T1000 (cell line): Measurements from ENCODE around the gene TCFL5.
"Not testable (repeated sequence)": the region's sequence is repeated elsewhere in the genome, so short reads cannot be mapped to it uniquely, and the experiment has no call there.

Source experiments
- DNase-seq: peaks from one replicate; lab custom pipeline; 2025; ENCODE audit warnings: mixed read lengths; lab: John Stamatoyannopoulos, UW

The TCFL5 gene

DNA sequence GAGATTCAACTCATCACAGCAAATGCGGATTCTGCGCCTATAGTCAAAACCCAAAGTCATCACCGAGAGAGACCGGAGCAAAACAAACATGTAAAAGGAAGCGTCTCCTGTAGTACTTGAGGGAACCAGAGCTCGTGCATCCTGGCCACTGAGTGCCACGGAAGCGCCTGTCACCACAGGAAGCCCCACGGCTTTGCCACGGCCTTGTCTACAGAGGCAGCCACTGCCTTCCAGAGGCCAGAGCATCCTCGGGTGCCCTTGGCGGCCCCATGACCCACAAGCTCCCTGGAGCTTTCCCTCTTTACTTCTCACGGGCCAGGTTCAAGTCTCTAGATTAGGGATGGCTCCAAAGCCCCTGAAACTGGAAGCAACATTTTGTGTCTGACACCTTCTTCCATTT, 7.5 kb downstream of the TCFL5 start:
- no peak for DNase-seq

DNA sequence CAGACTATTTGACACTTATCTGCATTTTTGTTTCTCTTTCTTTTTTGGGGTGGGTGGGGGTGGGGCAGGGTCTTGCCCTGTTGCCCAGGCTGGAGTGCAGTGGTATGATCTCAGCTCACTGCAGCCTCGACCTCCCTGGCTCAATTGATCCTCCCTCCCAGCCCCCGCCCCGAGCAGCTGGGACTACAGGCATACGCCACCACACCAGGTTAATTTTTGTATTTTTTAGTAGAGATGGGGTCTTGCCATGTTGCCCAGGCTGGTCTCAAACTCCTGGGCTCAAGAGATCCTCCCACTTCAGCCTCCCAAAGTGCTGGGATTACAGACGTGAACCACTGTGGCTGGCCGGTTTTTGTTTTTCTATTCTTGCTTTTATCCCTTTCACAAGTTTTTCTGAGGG, 8.3 kb downstream of the TCFL5 start:
- DNase-seq: not testable (repeated sequence)

DNA sequence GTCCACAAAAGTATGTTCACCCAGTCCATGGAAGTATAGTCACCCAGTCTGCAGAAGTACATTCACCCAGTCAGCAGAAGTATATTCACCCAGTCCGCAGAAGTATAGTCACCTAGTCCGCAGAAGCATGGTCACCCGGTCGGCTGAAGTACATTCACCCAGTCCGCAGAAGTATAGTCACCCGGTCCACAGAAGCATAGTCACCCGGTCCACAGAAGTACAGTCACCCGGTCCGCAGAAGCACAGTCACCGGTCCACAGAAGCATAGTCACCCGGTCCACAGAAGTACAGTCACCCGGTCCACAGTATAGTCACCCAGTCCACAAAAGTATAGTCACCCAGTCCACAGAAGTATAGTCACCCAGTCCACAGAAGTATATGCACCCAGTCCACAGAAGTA, 8.8 kb downstream of the TCFL5 start:
- no peak for DNase-seq

DNA sequence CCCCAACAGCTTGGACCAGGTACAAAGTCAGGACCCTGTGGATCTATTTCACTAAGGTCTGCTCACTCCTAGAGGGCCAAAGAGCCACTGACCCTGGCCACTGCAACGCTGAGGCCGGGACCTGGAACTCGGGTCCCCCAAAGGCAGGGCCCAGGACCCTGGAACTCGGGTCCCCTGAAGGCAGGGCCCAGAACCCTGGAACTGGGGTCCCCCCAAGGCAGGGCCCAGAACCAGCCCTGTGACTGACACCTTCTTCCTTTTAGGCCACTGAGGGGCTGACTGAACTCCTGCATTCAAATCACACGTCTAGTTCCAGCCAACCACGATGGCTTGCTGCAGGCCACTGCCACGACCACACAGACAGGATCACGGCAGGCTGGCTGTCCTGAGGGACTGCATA, 9.4 kb downstream of the TCFL5 start:
- DNase-seq: no peak

DNA sequence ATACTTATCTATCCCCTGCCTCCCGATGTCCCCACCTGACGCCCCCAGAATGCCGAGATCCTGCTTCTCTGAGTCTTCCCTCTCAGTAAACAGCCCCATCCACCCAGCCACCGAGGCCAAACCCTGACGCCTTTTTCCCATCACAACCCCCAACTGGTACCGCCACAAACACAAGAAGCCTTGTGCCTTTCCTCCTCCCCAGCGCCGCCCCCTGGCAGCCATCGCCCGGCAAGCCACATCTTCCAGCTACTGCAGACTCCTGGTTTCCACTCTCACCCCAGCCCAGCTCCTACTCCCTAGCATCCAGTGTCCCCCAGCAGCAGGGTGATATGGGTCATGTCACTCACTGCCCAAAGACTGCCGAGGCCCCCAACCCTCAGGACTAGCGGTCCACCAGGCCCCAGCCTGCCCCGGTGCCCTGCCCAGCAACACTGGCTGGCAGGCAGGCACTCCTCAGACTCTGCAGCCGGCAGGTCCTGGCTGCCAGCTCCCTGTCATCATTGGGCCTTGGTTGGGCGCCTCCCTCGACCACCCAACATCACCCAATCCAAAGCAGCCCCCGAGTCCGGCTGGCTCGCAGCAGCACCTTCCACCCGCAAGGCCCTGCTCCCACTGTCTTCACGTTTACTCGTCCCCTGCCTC, 11.2 kb downstream of the TCFL5 start:
- DNase-seq: no peak

DNA sequence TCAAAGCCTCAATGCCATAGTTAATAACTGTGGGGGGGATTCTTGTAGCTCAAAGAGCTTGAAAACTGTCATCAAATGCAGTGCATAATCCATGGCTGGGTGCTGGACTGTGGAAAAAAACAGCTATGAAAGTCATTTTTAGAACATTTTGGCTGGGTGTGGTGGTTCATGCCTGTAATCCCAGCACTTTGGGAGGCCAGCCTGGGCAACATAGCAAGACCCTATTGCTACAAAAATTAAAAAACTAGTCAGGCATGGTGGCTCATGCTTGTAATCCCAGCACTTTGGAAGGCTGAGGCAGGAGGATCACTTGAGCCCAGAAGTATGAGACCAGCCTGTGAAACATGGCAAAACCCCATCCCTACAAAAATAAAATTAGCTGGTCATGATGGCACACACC, 12.2 kb downstream of the TCFL5 start:
- no peak for DNase-seq

DNA sequence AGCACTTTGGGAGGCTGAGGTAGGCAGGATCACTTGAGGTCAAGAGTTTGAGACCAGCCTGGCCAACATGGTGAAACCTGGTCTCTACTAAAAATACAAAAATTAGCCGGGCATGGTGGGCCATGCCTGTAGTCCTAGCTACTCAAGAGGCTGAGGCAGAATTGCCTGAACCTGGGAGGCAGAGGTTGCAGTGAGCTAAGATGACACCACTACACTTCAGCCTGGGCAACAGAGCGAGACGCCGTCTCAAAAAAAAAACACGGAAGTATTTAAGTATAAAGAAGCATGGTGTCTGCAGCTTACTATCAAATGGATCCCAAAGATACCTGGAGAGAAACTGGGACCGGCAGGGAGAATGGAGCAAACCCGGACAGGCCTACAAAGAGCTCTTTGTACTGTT, 12.7 kb downstream of the TCFL5 start:
- not testable (repeated sequence) for DNase-seq

DNA sequence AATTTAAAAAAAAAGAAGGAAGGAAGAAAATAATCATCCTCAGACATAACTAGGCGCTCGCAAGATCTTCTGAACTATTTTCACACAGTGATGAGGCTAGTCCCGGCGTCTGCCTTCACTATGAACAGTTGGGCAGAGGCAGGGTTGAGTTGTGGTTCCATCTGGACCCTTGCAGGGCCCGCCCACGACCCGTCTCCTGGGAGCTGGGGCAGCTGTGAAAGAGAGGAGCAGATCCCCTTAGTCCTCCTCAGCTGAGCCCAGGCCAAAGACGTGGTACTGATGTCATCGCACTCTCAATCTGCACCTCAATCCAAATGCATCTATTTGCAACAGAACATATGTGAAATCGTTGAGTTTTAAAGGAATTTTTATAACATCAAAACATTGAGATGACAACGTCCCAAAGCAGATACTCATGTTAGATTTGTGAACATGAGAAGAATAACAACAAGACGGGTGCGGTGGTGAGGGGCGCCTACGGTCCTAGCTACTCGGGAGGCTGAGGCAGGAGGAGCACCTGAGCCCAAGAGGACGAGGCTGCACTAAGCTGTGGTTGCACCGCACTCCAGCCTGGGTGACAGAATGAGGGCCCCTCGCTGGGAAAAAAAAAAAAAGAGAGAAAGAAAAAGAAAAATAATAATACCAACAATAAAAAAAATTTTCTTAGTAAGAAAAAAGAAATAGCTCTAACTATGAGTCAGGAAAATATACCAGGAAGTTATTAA, 15.3 kb downstream of the TCFL5 start:
- no peak for DNase-seq

DNA sequence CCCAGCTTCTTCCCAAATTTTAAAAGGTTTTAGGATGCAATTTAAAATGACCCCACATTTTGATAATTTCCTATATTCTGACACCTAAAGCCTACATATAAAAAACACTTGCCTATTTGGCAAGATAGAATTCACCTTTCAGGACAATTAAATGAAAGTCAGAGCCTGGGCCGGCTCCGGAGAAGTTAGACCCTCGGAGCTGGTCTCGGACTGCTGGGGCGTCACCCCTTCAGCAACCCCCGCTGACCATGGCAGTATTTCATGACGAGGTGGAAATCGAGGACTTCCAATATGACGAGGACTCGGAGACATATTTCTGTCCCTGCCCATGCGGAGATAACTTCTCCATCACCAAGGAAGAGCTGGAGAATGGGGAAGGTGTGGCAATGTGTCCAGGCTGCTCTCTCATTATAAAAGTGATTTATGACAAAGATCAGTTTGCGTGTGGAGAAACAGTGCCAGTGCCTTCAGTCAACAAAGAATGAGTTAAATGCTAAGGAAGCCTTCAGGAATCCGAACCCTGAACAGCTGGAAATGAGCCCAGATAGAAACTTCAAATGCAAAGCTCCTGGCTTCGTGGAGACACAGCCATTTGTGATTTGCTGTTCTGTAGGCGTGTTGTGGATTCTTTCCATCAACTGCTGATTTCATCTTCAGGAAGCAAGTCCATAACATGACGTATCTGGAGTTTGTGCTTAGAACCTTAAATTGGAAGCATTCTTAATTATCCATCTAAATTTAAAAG, 16.0 kb downstream of the TCFL5 start:
- DNase-seq: no peak

DNA sequence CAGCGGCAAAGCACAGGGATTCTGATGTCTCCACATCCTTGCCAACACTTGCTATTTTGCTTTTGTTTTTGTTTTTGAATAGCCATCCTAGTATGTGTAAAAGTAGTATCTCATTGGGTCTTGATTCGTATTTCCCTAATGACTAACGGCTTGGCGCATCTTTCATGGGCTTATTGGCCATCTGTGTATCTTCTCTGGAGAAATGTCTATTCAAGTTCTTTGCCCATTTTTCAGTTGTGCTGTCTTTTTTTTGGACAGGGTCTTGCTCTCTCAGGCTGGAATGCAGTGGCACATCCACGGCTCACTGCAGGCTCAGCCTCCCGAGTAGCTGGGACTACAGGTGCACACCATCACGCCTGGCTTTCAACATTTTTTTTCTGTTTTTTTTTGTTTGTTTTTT, 17.4 kb downstream of the TCFL5 start:
- no peak for DNase-seq

DNA sequence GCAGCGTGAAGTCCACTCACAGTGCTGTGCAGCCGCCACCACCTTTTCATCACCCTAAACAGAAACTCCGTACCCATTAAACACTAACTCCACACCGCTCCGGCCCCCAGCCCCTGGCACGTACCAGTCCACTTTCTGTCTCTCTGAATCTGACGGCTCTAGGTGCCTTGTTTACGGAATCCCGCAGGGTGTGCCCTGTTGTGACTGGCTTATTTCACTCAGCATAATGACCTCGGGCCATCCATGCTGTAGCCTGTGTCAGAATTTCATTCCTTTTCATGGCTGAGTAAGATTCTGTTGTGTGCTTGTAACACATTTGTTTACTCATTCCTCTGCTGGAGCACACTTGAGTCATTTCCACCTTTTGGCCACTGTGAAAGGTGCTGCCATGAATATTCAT, 18.0 kb downstream of the TCFL5 start:
- no peak for DNase-seq

DNA sequence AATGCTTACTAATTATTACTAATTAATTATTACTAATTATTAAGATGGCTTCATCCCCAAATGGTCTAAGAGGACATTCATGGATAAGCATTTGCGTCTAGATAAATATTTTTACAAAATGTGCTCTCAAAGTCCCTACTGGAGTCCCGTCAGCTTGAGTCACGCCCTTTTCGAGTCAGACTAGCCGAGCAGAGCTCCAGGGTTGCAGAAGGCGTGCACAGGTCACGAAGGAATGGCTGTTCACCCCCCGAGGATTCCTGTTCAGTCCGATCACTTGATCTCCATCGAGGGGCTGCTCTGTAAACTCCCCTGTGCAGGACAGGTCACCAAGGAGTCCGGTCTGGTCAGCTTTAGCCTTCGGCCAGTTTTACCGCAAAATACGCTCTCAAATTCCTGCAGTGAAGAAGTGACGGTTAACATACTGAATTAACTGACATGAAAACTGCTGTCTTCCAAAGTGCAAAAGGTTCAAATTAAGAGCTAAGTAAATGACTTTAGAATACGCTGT, 19.9 kb downstream of the TCFL5 start:
- DNase-seq: no peak

DNA sequence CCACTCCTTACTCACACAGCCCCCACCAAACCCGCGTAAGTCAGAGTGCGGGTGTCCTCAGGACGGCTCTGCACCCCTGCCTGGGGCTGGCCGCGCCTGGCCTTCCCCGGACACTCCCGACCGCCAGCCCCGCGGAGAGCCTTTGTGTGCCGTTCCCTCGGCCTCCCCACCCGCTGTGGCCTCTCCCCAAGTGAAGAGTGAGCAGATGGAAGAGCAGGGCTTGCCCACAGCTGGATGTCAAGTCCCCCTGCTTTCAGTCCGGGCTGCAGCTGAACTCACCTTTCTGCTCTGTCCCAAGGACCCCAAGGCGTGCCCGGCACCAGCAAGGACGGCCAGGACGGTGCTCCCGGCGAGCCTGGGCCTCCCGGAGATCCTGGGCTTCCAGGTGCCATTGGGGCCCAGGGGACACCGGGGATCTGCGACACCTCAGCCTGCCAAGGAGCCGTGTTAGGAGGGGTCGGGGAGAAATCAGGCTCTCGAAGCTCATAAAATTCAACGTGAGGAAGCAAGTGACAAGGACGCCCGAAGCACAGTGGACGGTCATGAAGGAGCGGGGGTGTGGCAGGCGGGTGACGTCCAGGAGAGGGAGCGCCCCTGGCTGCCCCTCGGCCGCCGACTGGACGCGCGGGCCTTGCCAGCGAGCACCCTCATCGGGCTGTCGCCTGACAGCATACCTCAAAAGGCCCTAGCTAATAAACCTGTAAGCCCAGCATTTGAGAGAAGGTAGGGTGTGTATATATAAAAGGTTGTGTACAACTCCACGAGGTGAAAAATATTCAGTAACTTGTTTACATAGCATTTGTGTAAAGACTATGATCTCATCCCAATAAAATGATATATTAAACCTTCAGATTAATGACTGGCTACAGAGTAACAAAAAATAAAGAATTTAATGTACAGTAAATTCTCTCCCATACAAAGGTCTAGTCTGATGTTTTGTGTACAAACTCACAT, 21.1 kb downstream of the TCFL5 start:
- DNase-seq: no peak

DNA sequence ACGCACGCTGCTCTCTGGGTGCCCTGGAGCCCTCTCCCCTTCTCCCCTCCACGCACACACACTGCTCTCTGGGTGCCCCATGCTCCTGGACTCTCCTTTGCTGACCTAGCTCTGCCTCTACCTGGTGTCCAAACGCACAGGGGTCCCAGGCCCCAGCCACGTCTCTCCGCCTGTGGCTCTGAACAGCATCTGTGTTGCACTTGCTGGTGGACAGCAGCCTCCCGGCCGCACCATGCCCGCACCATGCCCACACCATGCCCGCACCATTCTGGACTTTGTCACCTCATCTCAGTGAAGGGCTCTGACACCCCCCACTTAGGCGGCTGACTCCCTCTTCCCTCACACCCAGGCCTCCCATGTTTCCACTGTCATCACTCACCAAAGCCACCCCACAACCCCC, 21.8 kb downstream of the TCFL5 start:
- DNase-seq: no peak

DNA sequence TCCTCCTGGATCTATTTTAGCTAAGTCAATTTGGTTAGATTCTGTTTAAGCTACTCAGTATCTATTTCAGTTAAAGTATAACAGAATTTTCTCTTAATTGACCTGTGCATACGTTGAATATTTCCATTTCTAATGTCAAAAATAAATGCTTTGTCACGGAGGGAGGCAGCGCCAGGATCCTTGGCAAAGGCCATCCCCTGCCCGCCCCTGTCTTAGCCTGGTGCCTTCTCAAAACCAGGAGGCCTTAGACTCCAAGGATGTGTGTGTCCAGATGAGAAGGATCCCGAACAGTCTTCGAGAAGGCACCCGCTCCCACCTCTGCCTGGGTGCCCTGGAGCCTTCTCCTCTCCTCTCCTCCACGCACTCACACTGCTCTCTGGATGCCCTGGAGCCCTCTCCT, 22.4 kb downstream of the TCFL5 start:
- no peak for DNase-seq

DNA sequence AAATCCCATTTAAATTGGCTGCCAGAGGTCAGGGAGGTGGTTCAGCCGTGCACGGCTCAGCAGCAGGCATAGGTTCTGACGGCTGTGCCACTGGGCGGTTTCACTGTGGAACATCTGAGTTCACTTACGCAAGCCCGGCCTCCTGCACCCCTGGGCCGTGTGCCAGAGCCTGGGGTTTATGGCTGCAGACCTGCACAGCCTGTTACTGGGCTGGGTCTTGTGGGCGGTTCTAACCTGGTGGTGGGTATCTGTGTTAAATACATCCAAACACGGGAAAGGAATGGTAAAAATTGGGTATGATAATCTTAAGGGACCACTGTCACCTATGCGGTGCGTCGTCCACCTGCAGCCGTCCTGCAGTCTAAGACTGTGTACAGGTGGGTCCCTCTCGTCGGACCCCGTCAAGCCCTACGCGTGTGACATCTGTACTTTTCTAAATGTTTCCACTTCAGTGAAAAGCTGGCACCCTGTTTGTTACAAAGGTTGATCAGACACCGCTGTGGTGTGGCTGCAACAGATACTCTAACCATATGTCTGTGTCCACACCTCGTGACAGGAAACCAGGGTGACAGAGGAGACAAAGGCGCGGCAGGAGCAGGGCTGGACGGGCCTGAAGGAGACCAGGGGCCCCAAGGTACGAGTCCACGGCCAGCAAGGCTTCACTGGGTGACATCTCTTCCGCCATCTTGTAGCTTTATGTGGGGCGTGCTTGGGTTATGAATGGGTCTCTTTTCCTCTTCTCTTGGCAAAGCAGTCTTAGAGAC, 23.3 kb downstream of the TCFL5 start:
- DNase-seq: no peak

DNA sequence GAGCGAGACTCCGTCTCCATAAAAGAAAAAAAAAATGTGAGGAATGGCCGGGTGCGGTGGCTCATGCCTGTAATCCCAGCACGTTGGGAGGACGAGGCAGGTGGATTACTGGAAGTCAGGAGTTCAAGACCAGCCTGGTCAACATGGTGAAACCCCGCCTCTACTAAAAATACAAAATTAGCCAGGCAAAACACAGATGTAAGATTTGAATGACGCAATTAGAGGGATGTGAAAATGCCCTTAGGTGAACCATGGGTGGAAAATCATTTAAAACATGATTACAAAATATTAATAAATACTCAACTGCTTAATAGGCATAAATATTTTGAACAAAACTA, 23.9 kb downstream of the TCFL5 start:
- DNase-seq: no peak

DNA sequence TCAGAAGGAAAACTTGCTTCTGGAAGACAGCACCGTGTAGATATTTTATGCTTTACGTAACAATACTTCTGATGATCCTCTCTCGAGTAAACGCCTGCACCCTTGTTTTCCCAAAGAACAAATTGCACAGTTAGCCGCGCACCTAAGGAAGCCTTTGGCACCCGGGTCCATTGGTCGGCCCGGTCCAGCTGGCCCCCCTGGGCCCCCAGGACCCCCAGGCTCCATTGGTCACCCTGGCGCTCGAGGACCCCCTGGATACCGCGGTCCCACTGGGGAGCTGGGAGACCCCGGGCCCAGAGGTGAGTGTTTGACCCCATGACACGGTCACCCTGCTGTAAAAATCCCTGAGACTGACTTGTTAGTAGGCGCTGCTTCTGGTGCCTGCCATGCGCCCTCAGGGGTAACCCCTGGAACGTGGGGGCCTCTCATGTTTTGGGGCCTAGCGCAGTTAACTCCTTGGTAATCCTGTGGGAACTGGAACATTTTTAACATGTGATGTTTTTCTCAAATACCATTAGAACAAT, 24.6 kb downstream of the TCFL5 start:
- no peak for DNase-seq

DNA sequence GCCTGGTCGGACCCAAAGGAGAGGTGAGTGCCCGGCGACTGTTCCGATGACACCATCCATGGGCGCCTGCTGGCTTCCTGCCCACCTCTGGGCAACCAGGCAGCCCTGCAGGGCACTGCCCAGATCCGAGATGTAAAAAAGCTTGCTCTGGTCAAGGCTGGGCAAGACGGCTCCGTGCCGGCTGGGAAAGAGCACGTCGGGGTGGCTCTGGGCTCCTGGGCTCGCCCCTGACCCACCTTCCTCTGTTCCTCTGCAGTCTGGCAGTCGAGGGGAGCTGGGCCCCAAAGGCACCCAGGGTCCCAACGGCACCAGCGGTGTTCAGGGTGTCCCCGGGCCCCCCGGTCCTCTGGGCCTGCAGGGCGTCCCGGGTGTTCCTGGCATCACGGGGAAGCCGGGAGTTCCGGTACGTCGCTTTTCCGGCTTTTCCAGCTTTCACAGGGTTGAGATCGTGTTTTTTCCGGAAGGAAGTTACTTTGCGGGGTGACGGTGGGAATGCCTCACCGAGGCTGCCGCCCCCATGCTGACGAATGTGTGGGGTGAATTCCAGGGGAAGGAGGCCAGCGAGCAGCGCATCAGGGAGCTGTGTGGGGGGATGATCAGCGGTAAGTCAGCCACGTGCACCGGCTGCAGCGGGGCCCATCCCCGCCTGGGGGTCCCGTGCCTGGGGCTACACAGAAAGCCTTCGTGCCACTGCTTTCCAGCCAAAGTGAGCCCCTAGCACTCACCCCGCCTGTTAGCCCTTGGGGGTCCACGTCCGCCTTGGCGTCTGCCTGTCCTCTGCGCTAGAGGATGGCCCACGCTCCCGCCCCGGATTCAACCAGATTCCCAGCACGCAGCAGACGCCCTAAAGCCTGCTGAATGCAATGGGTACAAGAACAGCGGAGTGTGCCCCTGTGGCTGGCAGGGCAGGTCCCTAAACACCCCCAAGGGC, 25.4 kb downstream of the TCFL5 start:
- DNase-seq: no peak
